Measurements from ENCODE around the gene DCUN1D4.
"Not testable (repeated sequence)": the region's sequence is repeated elsewhere in the genome, so short reads cannot be mapped to it uniquely, and the experiment has no call there.

DCUN1D4 gene

GRCh38 chr4:51855270-51855669, 12.3 kb downstream of the DCUN1D4 start:
- DNase-seq (ENCODE audit: low read depth), result no peak

- DNase-seq (ENCODE audit: low read depth), result no peak
These were observed 12.8 kb downstream of the DCUN1D4 start for GRCh38 chr4:51855751-51856150.

GRCh38 chr4:51858605-51859202, 15.8 kb downstream of the DCUN1D4 start:
- no peak for DNase-seq (ENCODE audit: low read depth)

- no peak for DNase-seq (ENCODE audit: low read depth)
These were observed 16.6 kb downstream of the DCUN1D4 start for GRCh38 chr4:51859476-51860031.

- DNase-seq (ENCODE audit: low read depth), result no peak
These were observed 19.2 kb downstream of the DCUN1D4 start for GRCh38 chr4:51862199-51862598.

GRCh38 chr4:51862781-51863180, 19.8 kb downstream of the DCUN1D4 start:
- DNase-seq (ENCODE audit: low read depth), result no peak

- DNase-seq (ENCODE audit: low read depth), result no peak
These were observed 22.8 kb downstream of the DCUN1D4 start for GRCh38 chr4:51865717-51866116.

- DNase-seq (ENCODE audit: low read depth), result no peak
These were observed 23.9 kb downstream of the DCUN1D4 start for GRCh38 chr4:51866835-51867234.

GRCh38 chr4:51867689-51868448, 24.9 kb downstream of the DCUN1D4 start:
- DNase-seq (ENCODE audit: low read depth), result no peak

- DNase-seq (ENCODE audit: low read depth), result no peak
These were observed 25.5 kb downstream of the DCUN1D4 start for GRCh38 chr4:51868449-51868847.

- no peak for DNase-seq (ENCODE audit: low read depth)
These were observed 27.7 kb downstream of the DCUN1D4 start for GRCh38 chr4:51870441-51871188.

GRCh38 chr4:51872283-51872997, 29.5 kb downstream of the DCUN1D4 start:
- DNase-seq (ENCODE audit: low read depth), result no peak

- no peak for DNase-seq (ENCODE audit: low read depth)
These were observed 31.6 kb downstream of the DCUN1D4 start for GRCh38 chr4:51874551-51874950.

GRCh38 chr4:51878431-51878830, 35.5 kb downstream of the DCUN1D4 start:
- no peak for DNase-seq (ENCODE audit: low read depth)

GRCh38 chr4:51880016-51880915, 37.3 kb downstream of the DCUN1D4 start:
- DNase-seq (ENCODE audit: low read depth), result no peak

- DNase-seq (ENCODE audit: low read depth), result no peak
These were observed 41.1 kb downstream of the DCUN1D4 start for GRCh38 chr4:51884055-51884454.

GRCh38 chr4:51884606-51885005, 41.7 kb downstream of the DCUN1D4 start:
- no peak for DNase-seq (ENCODE audit: low read depth)

- DNase-seq (ENCODE audit: low read depth), result no peak
These were observed 42.4 kb downstream of the DCUN1D4 start for GRCh38 chr4:51885363-51885762.

- DNase-seq (ENCODE audit: low read depth), result no peak
These were observed 47.8 kb downstream of the DCUN1D4 start for GRCh38 chr4:51890760-51891159.

- DNase-seq (ENCODE audit: low read depth), result not testable (repeated sequence)
These were observed 50.4 kb downstream of the DCUN1D4 start for GRCh38 chr4:51893402-51893801.

- no peak for DNase-seq (ENCODE audit: low read depth)
These were observed 51.2 kb downstream of the DCUN1D4 start for GRCh38 chr4:51894059-51894645.
